NCI-H1105 (cell line): ENCODE results near the gene ZNF614.
"Not testable (repeated sequence)": the region's sequence is repeated elsewhere in the genome, so short reads cannot be mapped to it uniquely, and the experiment has no call there.

Source experiments
- DNase-seq: peaks from one replicate; lab custom pipeline; 2025; lab: John Stamatoyannopoulos, UW

The ZNF614 gene

DNA sequence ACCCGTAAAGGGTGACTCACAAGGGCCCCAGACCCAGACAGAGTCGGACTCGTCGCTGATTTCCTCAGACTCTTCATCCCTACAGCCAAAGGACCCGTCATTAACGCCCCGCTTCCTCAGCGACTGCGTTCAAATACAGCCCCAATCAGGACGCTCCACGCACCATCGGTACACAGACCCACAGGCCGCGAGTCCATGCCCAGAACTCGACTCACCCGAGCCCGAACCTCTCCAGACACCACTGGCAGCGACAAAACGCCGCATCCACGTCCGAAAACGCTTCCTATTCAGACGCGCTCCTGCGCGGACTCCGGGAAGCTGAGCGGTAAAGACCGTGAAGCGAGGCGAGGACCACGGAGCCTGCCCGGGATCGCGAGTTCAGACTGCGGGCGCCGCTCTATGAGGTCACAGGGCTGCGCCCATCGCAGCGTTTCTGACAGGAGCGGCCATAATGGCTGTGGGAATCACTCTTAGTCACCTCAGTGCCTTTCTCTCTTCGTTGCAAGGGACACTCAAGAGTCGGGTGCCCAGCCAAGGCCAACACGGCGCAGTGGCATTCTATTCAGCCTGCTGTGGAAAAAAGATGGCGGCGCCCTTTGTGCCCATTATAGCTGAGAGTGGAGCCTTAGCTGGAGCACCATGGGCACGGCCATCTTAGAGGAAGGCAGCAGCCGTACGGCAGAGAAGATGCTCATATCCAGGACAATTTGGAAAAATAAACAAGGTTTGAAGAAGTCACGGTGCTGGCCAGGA is at the start of gene ZNF614:
ZNF614 (minus strand) TSS at position 353 of the 753 bp plus-strand sequence. CDS start 2,634 bp downstream, outside the sequence.
- peak; percentile 88 for DNase-seq

DNA sequence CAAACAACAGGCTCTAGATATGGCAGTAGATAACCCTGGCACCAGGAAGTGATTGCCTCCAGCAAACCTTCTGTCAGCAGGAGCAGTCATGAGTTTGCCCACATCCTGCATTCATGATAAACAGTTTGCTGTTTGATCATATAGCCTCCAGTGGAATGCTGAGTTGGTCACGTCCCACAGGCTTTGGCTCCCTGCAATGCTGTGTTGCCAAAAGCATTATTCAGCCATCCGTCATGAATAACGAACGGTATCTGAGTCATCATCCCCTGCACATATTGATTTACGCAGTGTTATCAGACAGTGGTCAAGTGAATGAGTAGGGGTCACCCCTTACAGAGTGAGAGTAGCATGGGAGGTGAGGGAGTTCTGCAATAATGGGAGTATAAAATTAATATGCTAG is 42.3 kb upstream of the ZNF614 start:
- DNase-seq: no peak

DNA sequence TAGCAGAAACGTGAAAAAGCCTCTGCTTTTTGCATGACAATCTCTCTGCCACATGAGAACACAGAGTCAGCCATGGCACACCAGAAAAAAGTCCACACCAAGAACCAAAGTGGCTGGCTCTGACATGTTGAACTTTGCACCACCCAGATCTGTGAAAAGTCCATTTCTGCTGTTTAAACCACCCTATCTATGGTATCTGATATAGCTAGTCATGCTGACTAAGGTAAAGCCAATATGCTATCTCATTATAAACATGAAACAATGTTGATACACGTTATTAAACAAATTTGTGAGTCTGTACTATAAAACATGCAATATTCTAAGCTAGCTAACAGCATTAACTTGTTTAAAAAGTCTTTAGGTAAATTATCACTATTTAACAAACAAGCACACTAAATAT is 41.5 kb upstream of the ZNF614 start:
- DNase-seq: no peak

DNA sequence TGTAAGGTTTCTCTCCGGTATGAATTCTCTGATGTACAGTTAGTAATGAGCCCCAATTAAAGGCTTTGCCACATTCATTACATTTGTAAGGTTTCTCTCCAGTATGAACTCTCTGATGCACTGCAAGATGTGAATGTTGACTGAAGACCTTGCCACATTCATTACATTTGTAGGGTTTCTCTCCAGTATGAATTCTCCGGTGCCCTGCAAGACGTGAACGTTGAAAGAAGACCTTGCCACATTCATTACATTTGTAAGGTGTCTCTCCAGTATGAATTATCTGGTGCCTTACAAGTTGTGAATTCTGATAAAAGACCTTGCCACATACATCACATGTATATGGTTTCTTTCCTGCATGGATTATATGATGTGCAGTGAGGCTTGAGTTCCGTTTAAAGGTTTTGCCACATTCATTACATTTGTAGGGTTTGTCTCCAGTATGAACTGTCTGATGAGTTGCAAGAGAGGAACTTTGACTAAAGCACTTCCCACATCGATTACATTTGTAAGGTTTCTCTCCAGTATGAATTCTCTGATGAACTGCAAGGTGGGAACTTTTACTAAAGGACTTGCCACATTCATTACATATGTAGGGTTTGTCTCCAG is 38.2 kb upstream of the ZNF614 start:
- DNase-seq: no peak

DNA sequence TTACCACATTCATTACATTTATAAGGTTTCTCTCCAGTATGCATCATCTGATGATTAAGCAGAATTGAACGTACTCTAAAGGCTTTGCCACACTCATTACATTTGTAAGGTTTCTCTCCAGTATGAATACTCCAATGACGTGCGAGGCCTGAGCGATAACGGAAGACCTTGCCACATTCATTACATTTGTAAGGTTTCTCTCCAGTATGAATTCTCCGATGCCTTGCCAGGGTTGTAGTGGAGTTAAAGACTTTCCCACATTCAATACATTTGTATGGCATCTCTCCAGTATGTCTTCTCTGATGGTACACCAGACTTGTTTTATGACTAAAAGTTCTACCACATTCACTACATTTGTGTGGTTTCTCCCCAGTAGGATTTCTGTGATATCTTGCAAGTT is 37.2 kb upstream of the ZNF614 start:
- DNase-seq: no peak

DNA sequence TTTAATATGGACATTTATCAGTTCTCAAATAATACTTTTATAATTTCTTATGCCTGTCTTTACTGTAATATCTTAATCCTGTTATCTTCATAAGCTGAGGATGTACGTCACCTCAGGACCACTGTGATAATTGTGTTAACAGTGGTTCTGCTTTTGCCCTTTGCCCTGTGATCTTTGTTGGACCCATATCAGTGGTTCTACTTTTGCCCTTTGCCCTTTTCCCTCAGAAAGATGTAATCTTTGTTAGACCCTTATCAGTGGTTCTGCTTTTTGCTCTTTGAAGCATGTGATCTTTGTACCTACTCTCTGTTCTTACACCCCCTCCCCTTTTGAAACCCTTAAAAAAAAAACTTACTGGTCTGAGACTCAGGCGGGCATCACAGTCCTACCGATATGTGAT is 28.3 kb upstream of the ZNF614 start:
- DNase-seq: not testable (repeated sequence)

DNA sequence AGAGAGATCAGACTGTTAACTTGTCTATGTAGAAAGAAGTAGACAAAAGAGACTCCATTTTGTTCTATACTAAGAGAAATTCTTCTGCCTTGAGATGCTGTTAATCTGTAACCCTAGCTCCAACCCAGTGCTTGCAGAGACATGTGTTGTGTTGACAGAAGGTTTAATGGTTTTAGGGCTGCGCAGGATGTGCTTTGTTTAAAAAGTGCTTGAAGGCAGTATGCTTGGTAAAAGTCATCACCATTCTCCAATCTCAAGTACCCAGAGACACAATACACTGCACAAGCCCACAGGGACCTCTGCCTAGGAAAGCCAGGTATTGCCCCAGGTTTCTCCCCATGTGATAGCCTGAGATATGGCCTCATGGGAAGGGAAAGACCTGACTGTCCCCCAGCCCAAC is 23.6 kb upstream of the ZNF614 start:
- DNase-seq: not testable (repeated sequence)

DNA sequence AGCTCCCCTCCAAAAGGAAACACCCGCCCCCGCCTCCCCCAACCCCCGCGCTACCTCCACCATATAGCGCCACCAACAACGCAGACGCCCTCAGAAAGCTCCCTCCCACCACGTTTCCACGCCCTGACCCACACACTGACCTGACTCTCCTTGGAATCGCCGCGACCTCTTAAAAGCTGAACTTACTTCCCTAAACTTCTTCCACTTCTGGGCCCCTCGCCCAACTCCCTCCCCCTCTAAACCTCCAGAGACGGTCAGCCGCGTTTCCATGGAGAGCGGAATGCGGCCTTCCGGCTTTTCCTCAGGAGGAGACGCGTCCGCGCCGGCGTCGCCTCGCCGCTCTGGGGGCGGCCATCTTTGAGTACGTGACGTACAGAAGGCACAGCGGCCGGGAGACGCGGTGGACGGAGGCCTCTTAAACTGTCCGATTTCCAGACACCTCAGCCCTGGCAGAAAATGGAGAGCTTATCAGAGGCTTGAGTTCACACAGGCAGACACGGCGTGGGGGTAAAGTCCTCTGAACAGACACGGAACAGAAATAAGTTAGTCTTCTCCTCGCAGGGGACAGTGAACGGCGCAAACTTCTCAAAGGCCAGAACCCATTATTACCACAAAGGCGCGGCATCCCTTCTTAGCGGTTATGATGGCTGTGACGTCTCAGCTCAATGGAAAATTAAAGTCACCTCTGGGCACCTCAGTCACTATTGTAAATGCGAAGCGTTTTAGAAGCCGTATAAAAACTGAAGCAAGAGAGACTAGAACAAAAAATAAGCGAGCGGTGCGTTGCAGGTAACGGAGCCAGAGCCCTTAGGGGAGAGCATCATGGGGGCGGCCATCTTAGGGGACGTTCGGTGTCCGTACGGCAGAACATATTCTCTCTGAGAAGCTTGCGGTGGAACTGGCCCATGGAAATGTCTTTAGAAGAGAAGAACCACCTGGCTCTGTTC is 20.6 kb upstream of the ZNF614 start, which contains the start of gene ZNF432:
ZNF432 (minus strand) TSS at position 284 of the 947 bp plus-strand sequence. CDS start 1,970 bp downstream, outside the sequence.
- peak; percentile 91 for DNase-seq

DNA sequence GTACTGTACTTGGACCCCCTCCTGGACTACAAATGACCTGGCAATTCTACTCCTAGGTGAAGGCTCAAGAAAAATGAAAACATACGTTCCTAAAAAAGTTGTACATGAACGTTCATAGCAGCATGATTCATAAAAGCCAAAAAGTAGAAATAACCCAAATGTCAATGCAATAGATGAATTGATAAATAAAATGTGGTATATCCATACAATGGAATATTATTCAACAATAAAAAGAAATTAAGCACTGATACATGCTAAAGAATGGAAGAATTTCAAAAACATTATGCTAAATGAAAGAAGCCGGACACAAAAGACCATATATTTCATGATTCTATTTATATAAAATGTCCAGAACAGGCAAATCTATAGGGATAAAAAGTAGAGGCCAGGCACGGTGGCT is 11.0 kb upstream of the ZNF614 start:
- DNase-seq: no peak

DNA sequence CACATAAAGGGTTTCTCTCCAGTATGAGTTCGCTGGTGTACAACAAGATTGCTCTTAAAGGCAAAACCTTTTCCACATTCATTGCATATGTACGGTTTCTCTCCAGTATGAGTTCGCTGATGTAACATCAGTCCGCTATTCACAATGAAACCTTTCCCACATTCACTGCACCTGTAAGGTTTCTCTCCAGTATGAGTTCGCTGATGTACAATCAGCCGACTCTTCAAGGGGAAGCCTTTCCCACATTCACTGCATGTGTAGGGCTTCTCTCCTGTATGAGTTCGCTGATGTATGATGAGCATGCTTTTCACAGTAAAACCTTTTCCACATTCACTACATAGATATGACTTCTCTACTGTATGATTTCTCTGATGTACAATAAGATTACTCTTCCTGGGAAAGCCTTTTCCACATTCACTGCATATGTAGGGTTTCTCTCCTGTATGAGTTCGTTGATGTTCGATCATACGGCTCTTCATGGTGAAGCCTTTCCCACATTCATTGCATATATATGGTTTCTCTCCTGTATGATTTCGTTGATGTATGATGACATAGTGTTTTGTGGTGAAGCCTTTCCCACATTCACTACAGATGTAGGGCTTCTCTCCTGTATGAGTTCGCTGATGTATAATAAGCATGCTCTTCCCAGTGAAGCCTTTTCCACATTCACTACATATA is 6.0 kb upstream of the ZNF614 start:
- DNase-seq: no peak

DNA sequence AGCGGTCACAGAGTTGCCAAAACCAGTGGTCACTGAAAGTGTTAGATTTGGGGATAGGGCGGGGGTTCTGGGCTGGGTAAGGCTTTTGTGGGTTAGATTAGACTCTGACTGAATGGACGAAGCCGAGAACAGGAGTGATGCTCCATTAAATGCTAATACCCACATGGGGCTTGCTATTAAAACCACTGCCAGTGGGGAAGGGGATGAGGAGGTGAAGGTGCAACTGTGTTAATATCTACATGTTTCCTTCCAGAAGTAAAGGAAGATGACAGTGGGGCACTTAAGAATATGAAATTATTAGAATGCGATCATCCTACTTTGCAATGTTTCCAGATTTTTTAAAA is 573 bp upstream of the ZNF614 start:
- DNase-seq: no peak

DNA sequence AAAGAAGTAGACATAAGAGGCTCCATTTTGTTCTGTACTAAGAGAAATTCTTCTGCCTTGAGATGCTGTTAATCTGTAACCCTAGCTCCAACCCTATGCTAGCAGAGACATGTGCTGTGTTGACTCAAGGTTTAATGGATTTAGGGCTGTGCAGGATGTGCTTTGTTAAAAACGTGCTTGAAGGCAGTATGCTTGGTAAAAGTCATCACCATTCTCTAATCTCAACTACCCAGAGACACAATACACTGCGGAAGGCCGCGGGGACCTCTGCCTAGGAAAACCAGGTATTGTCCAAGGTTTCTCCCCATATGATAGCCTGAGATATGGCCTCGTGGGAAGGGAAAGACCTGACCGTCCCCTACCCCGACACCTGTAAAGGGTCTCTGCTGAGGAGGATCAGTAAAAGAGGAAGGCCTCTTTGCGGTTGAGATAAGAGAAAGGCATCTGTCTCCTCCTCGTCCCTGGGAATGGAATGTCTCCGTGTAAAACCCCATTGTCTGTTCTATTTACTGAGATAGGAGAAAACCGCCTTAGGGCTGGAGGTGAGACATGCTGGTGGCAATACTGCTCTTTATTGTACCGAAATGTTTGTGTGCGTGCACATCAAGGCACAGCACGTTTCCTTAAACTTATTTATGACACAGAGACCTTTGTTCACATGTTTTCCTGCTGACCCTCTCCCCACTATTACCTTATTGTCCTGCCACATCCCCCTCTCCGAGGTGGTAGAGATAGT is 1.8 kb downstream of the ZNF614 start:
- DNase-seq: not testable (repeated sequence)

DNA sequence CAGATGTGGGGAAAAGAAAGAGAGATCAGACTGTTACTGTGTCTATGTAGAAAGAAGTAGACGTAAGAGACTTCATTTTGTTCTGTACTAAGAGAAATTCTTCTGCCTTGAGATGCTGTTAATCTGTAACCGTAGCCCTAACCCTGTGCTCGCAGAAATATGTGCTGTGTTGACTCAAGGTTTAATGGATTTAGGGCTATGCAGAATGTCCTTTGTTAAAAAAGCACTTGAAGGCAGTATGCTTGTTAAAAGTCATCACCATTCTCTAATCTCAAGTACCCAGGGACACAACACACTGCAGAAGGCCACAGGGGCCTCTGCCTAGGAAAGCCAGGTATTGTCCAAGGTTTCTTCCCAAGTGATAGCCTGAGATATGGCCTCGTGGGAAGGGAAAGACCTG is 3.7 kb downstream of the ZNF614 start:
- not testable (repeated sequence) for DNase-seq

DNA sequence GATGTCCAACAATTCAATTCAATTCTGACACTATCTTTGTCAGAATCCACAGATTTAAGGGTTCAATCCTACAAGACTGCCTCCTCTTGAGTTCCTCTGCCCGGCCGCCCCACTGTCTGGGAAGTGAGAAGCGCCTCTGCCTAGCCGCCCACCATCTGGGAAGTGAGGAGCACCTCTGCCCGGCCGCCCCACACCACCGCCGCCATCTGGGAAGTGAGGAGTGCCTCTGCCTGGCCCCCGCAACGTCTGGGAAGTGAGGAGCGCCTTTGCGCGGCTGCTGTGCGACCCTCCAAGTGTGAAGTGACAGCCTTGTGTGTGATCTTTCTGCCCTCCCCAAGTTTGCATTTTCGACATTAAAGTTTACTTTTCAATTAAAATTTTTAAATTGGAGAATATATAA is 6.0 kb downstream of the ZNF614 start:
- no peak for DNase-seq

DNA sequence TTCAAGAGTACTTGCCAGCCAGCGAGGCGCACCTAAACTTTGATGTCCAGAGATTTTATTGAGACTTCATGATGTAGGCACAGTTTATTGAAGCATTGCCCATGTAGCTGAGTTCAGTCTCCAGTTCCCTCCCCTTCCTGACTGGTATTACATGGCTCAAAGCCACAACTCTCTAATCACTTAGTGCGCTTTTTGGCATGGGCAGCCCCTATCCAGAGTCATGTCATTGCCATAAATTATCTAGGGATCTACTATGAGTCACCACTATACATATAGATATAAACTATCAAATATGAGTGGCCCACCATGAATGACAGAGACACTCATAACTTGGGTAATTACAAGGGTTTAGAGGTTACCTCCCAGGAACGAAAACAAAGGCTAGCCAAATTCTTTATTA is 7.7 kb downstream of the ZNF614 start:
- DNase-seq: no peak

DNA sequence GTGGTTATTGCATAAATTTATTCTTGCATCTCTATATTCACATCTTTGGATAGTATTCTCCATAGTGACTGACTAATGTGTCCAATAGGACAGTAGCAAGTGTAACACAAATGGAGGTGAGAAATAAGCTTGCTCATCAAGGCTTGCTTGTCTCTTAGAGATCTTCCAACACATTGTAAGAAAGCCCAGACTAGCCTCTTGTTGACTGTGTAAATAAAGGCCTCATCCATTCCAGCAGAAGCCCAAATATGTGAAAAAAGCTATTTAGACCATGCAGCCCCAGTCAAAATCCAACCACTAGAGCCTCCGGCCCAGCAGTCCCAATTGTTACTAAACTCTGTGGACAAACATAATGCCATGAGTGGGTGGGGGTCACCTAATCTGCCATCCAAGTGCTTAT is 17.5 kb downstream of the ZNF614 start:
- DNase-seq: no peak

DNA sequence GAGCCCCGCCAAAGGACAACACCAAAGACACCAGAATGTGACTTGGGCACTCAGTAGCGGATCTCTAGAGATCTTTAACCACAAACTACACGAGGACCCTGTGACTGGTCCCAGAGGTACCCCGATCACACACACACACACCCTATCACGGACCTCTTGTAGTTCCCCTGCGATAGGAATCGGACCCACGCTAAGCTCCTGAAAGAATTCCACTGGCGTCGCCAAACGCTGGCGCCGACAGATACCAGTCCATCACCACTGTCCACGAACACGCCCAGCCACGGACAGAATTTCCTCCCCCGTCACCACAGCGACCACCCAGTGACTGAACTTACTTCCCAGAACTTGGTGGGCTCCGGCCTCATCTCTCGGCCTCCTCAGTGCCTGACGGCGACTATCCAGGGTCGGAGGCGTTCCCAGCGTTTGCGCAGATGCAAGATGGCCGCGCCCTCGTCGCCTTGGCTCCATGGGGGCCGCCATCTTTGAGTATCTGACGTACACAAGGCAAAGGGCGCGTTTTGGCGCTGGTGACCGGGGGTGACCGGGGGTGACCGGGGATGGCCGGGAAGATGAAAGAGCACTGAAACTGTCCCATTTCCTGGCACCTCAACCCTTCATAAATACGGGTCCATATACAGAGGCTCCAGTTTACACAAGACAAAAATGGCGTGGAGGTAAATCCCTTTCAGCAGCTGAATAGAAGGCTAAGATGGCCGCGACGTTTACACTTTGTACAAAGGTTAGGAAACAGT is 20.2 kb downstream of the ZNF614 start, which contains the start of gene ZNF615:
ZNF615 (minus strand) TSS at position 406 of the 752 bp plus-strand sequence. CDS start 4,500 bp downstream, outside the sequence.
- peak; percentile 90 for DNase-seq

DNA sequence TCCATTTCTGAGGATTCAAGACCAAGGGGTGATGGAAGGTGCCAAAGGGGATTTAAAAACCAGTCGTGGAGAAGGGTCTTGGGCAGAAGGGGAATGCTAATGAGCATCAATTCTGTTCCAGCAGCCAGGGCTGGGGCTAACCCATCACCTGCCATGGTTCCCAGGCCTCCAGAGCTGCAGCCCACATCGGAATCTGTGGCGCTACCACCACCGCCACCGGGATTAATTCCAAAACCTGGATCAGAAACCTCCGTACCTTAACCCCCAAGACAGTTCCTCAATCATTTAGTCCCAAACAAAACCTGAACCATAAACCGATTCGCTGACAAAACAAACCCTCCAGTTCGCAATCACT is 20.8 kb downstream of the ZNF614 start:
- DNase-seq: no peak

DNA sequence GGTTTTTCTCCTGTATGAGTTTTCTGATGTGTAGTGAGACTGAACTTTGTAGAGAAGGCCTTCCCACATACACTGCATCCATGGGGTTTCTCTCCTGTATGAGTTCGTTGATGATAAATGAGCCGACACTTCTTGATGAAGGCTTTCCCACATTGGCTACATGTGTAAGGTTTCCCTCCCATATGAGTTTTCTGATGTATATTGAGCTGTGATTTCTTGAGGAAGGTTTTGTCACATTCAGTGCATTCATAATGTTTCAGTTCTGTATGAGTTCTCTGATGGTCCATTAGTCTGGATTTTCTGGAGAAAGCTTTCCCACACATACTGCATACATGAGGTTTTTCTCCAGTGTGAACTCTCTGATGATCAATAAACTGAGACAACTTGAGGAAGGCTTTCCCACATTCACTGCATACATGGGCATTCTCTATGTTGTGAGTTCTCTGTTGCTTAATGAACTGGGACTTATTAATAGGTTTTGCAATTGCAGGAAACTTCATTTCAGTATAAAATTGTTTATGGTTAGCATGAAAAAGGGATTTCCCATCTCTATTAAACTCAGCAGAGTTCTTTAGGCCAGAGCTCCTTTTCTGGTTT is 34.0 kb downstream of the ZNF614 start:
- DNase-seq: no peak

DNA sequence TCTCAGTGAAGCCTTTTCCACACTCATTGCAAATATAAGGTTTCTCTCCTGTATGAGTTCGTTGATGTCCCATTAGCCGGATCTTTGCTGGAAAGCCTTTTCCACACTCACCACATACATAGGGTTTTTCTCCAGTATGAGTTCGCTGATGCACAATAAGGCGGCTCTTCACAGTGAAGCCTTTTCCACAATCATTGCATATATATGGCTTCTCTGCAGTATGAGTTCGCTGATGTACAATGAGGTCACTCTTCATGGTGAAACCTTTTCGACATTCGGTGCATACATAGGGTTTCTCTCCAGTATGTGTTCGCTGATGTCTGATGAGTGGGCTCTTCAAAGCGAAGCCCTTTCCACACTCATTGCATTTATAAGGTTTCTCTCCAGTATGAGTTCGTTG is 34.8 kb downstream of the ZNF614 start:
- DNase-seq: no peak
